ENCODE measurements around the gene SLC25A17. TPM values are rescaled to one million over a fixed set of nuclear protein-coding genes. Genes with fewer than 3 reads are reported as not detected.
"Not testable (repeated sequence)": the region's sequence is repeated elsewhere in the genome, so short reads cannot be mapped to it uniquely, and the experiment has no call there.

SLC25A17 gene
- total and polyA plus RNA-seq, 8 donors: 4.6 to 27.0 (median 10.7) TPM; not detected in 1

DNA sequence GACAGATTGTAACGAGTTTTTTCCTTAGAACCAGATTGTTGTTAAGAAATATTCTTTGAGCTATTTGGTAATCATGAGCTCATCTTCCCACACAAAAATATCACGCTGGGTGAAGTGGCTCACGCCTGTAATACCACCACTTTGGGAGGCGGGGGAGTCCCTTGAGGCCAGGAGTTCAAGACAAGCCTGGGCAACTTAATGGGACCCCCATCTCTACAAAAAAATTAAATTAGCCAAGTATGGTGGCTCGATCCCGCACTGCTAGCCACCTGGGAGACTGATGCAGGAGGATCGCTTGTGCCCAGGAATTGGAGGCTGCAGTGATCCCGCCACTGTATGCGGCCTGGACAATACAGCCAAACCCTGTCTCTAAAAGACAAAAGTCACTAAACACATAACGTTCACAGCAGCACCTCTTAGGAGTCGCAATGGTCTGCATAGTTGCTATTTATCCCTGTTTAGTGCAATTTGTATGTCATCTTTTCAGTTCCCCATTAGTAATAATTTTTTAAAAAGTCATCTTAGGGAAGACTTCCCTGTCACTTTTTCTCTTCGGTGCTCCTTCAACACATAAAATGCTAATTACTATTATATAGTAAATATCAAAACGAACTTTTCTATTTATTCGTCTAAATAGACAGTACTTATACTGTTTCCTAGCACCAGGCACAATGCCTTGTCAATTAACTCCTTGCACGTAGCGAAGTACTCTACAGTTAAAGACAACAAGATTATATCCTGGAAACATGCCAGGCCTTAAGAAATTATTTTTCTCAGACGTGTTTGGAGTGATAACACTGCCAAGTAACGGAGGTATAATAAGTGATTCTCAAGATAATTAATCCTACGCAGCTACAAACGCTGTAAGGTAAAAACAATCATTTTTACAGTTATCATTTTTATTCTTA is 36.2 kb upstream of the SLC25A17 start:
- Histone ChIP-seq H3K4me1 (peaks cover 36 to 75% (median 57%) of the 10 kb centered on the region in 4 donors), H3K9me3 (no peaks in the 10 kb centered on the region), H3K27me3 (no peaks in the 10 kb centered on the region), H3K4me3 (peak overlapping the region; percentile 87 to 97 (median 94)), H3K27ac (peak overlapping the region in 4 of 5 donors; percentile 96 to 98 (median 97)), H3K36me3 (peaks cover 0 to 5% (median 3%) of the 10 kb centered on the region in 4 donors)
- intact Hi-C loops (cut with DNase I; ENCODE audit: low total_unique reads): no loop called here
- peak in 1 of 2 donors; percentile 47 for DNase-seq
- 16 to 26% (median 25%) methylated on average over 20 of the region's 20 CpGs for WGBS, 5 donors
- no peak for TF ChIP-seq POLR2A (IDR thresholded peaks at IDR 0.05)
- no peak for TF ChIP-seq POLR2AphosphoS5 (IDR thresholded peaks at IDR 0.05)
- TF ChIP-seq, protein P1, sequence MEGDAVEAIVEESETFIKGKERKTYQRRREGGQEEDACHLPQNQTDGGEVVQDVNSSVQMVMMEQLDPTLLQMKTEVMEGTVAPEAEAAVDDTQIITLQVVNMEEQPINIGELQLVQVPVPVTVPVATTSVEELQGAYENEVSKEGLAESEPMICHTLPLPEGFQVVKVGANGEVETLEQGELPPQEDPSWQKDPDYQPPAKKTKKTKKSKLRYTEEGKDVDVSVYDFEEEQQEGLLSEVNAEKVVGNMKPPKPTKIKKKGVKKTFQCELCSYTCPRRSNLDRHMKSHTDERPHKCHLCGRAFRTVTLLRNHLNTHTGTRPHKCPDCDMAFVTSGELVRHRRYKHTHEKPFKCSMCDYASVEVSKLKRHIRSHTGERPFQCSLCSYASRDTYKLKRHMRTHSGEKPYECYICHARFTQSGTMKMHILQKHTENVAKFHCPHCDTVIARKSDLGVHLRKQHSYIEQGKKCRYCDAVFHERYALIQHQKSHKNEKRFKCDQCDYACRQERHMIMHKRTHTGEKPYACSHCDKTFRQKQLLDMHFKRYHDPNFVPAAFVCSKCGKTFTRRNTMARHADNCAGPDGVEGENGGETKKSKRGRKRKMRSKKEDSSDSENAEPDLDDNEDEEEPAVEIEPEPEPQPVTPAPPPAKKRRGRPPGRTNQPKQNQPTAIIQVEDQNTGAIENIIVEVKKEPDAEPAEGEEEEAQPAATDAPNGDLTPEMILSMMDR (IDR thresholded peaks at IDR 0.05): no peak

DNA sequence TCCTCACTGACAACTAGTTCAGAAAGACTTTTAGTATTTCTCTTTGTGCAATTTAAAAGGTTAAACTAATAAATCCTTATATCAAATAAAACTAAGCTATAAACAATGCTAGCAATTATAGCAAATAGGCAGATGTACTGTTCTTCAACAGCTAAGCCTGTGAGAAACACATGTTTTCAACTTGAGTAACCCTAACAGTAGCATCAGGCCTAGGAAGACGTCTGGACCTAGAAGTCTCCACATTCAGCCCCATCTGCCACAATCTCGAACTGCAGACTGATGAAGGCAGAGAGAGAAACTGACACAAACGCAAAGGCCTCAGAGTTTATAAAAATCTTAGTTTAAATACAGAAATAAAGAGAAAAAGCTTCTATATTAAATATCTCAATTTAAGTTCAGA is 34.8 kb upstream of the SLC25A17 start:
- peaks cover 10 to 17% (median 16%) of the 10 kb centered on the region in 4 donors for H3K36me3 ChIP-seq
- intact Hi-C loops (cut with DNase I; ENCODE audit: low total_unique reads): no loop called here
- WGBS, 5 donors: 20 to 39% (median 29%) methylated on average over 3 of the region's 3 CpGs

DNA sequence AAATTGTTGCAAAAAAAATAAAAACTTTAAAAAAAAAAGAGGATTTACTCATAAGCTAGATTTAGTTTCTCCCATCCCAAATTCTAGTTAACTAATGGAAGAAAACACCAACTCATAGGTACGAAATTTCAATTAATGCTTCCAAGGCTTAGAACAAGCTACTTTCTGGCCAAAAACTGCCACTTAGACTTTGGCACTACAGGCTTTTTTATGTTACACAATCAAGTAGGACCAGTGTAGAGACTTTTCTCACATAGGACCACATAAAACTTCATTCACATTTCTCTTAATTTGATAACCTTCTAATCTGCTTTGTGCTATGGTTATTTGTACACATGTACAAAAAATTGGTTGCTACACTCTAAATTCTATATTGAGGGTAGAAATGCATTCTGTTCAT is 34.2 kb upstream of the SLC25A17 start:
- H3K36me3 ChIP-seq: peaks cover 11 to 23% (median 22%) of the 10 kb centered on the region in 4 donors
- DNase-seq: no peak
- intact Hi-C loops (cut with DNase I; ENCODE audit: low total_unique reads): no loop called here
- peak overlapping the region in 2 of 5 donors; percentile 7 to 98 for H3K27ac ChIP-seq
- peaks cover 33 to 73% (median 48%) of the 10 kb centered on the region in 4 donors for H3K4me1 ChIP-seq
- H3K27me3 ChIP-seq: no peaks in the 10 kb centered on the region
- H3K4me3 ChIP-seq: peak overlapping the region in 2 of 4 donors; percentile 96 to 97
- 29 to 62% (median 40%) methylated on average over 1 of the region's 1 CpG for WGBS, 5 donors
- TF ChIP-seq EP300 (IDR thresholded peaks at IDR 0.05) (no peak), POLR2AphosphoS5 (IDR thresholded peaks at IDR 0.05) (no peak), POLR2A (IDR thresholded peaks at IDR 0.05) (no peak)
- TF ChIP-seq, protein P1 (IDR thresholded peaks at IDR 0.05): no peak
- H3K9me3 ChIP-seq: no peaks in the 10 kb centered on the region

More for the DNA sequence above, 34.8 kb upstream of the SLC25A17 start:
- Histone ChIP-seq H3K4me3 (peak overlapping the region in 2 of 4 donors; percentile 96 to 97), H3K27ac (peak overlapping the region in 2 of 5 donors; percentile 21 to 98), H3K4me1 (peaks cover 36 to 78% (median 53%) of the 10 kb centered on the region in 4 donors), H3K27me3 (no peaks in the 10 kb centered on the region), H3K9me3 (no peaks in the 10 kb centered on the region)
- DNase-seq: no peak
- no peak for TF ChIP-seq POLR2AphosphoS5 (IDR thresholded peaks at IDR 0.05)
- TF ChIP-seq, protein P1 (IDR thresholded peaks at IDR 0.05): no peak
- no peak for TF ChIP-seq EP300 (IDR thresholded peaks at IDR 0.05)
- no peak for TF ChIP-seq POLR2A (IDR thresholded peaks at IDR 0.05)

DNA sequence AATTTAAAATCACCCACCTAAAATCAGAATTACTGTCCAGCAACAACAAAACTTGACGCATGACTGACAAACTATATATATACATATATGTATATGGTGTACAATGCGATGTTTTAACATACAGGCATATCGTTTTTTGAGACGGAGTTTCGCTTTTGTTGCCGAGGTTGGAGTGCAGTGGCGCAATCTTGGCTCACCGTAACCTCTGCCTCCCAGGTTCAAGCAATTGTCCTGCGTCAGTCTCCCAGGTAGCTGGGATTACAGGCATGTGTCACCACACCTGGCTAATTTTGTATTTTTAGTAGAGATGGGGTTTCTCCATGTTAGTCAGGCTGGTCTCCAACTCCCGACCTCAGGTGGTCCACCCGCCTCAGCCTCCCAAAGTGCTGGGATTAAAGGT is 26.7 kb upstream of the SLC25A17 start:
- Histone ChIP-seq H3K4me1 (peaks cover 0 to 26% (median 8%) of the 10 kb centered on the region in 4 donors), H3K36me3 (peaks cover 43 to 98% (median 91%) of the 10 kb centered on the region in 4 donors)
- H3K9me3 ChIP-seq; H3K27ac ChIP-seq; intact Hi-C loops (cut with DNase I; ENCODE audit: low total_unique reads); H3K4me3 ChIP-seq; DNase-seq; H3K27me3 ChIP-seq: not testable (repeated sequence)
- WGBS, 5 donors: 91 to 94% (median 92%) methylated on average over 11 of the region's 11 CpGs
